Neural cell (in vitro differentiated cells): ENCODE data around the gene RPS13. TPM values are rescaled to one million over a fixed set of nuclear protein-coding genes. Genes with fewer than 3 reads are reported as not detected.

Source experiments
- H2AFZ ChIP-seq: fragments of 200-600, 300-800 bp; sonication (generic), shearing (Covaris generic); 2 replicates; pipeline ENCODE4 v1.6.0; 2014; ENCODE audit warnings: low read depth, mild to moderate bottlenecking, antibody characterized with exemption, low read length, moderate library complexity
- H3F3A ChIP-seq: fragments of 200-600 bp; shearing (Covaris generic); 2 replicates; pipeline ENCODE4 v1.6.1; 2016; ENCODE audit warnings: mild to moderate bottlenecking, moderate library complexity, mixed read lengths, antibody characterized with exemption, low read length; ENCODE audit not compliant: insufficient read depth, poor library complexity, severe bottlenecking
- H3K27ac ChIP-seq: fragments of 200-600, 300-800 bp; sonication (generic), shearing (Covaris generic); 2 replicates; pipeline ENCODE4 v1.5.1; 2014; ENCODE audit warnings: mild to moderate bottlenecking, low read length, moderate library complexity
- H3K27me3 ChIP-seq: fragments of 300-800, 200-600 bp; sonication (generic), shearing (Covaris generic); 2 replicates; pipeline ENCODE4 v1.6.0; 2014; ENCODE audit warnings: mild to moderate bottlenecking, low read depth, low read length, moderate library complexity; ENCODE audit not compliant: insufficient read depth
- H3K36me3 ChIP-seq: fragments of 300-800, 200-600 bp; sonication (generic), shearing (Covaris generic); 2 replicates; pipeline ENCODE4 v1.5.1; 2014; ENCODE audit warnings: mild to moderate bottlenecking, antibody characterized with exemption, low read length, moderate library complexity; ENCODE audit not compliant: insufficient read depth
- H3K4me2 ChIP-seq: fragments of 300-800, 200-600 bp; sonication (generic), shearing (Covaris generic); 2 replicates; pipeline ENCODE4 v1.6.0; 2014; ENCODE audit warnings: mild to moderate bottlenecking, low read length
- H3K4me3 ChIP-seq: fragments of 300-800, 200-600 bp; sonication (generic), shearing (Covaris generic); 2 replicates; pipeline ENCODE4 v1.5.1; 2014; ENCODE audit warnings: mild to moderate bottlenecking, low read length, moderate library complexity
- H3K79me2 ChIP-seq: fragments of 200-600 bp; shearing (Covaris generic); replicated peaks from 2 replicates; pipeline ENCODE4 v1.6.0; 2014; ENCODE audit warnings: mild to moderate bottlenecking, low read length, moderate library complexity; ENCODE audit not compliant: insufficient read depth
- H3K9ac ChIP-seq: fragments of 300-800, 200-600 bp; sonication (generic), shearing (Covaris generic); 2 replicates; pipeline ENCODE4 v1.6.1; 2016; ENCODE audit warnings: mild to moderate bottlenecking, low read length, mixed read lengths
- H3K9me2 ChIP-seq: fragments of 200-600 bp; shearing (Covaris generic); 2 replicates; pipeline ENCODE4 v1.6.1; 2016; ENCODE audit warnings: mild to moderate bottlenecking, low read length, mixed read lengths; ENCODE audit not compliant: insufficient read depth
- H3K9me3 ChIP-seq: fragments of 200-600, 300-800 bp; sonication (generic), shearing (Covaris generic); 2 replicates; pipeline ENCODE4 v1.6.1; 2016; ENCODE audit warnings: mild to moderate bottlenecking, mixed run types, low read length, moderate library complexity, mixed read lengths
- H4K20me1 ChIP-seq: fragments of 200-600 bp; shearing (Covaris generic); 2 replicates; pipeline ENCODE4 v1.6.1; 2016; ENCODE audit warnings: mild to moderate bottlenecking, mixed run types; ENCODE audit not compliant: insufficient read depth
- EP300 ChIP-seq: fragments of 450-650 bp; conservative IDR thresholded peaks from 2 replicates; pipeline ENCODE4 v1.6.1; 2014; ENCODE audit warnings: antibody characterized with exemption, mild to moderate bottlenecking, moderate library complexity; ENCODE audit not compliant: poor library complexity, severe bottlenecking
- EZH2 ChIP-seq: fragments of 200-600, 300-800 bp; shearing (Covaris generic), sonication (generic); IDR thresholded peaks from 2 replicates; pipeline ENCODE4 v1.6.1; 2014; ENCODE audit warnings: antibody characterized with exemption, low read length, borderline replicate concordance, mild to moderate bottlenecking; ENCODE audit not compliant: insufficient read depth, poor library complexity, severe bottlenecking
- MXI1 ChIP-seq: fragments of 450-650 bp; conservative IDR thresholded peaks from 2 replicates; pipeline ENCODE4 v1.6.1; 2014; ENCODE audit warnings: antibody characterized with exemption, mild to moderate bottlenecking; ENCODE audit not compliant: poor library complexity, severe bottlenecking
- POLR2AphosphoS5 ChIP-seq: IDR thresholded peaks from 2 replicates; pipeline ENCODE4 v1.6.1; 2012
- RAD21 ChIP-seq: fragments of 450-650 bp; conservative IDR thresholded peaks from 2 replicates; pipeline ENCODE4 v1.6.1; 2014; ENCODE audit warnings: antibody characterized with exemption, mild to moderate bottlenecking, moderate library complexity
- SMC3 ChIP-seq: fragments of 450-650 bp; conservative IDR thresholded peaks from 2 replicates; pipeline ENCODE4 v1.6.1; 2014; ENCODE audit warnings: antibody characterized with exemption, mild to moderate bottlenecking, moderate library complexity; ENCODE audit not compliant: poor library complexity
- TAF1 ChIP-seq: IDR thresholded peaks from 2 replicates; pipeline ENCODE4 v1.6.1; 2012; ENCODE audit warnings: low read depth
- polyA plus RNA-seq: library from polyadenylated mRNA; depleted of rRNA; stranded (reverse); fragments of >200 nt; gene quantifications from 2 replicates; pipeline ENCODE4 v1.2.3, GENCODE V29; 2014
- TF ChIP-seq, protein P1 (sequence below): fragments of 450-650 bp; IDR thresholded peaks from 2 replicates; pipeline ENCODE4 v1.5.1; 2014; ENCODE audit warnings: antibody characterized with exemption, mild to moderate bottlenecking, moderate library complexity; ENCODE audit not compliant: poor library complexity, severe bottlenecking
- TF ChIP-seq, protein P2 (sequence below): IDR thresholded peaks from 2 replicates; pipeline ENCODE4 v1.6.1; 2012; ENCODE audit warnings: borderline replicate concordance

RPS13 gene
- polyA plus RNA-seq, 1 donor from 2014 or later, result 1,561 TPM

DNA sequence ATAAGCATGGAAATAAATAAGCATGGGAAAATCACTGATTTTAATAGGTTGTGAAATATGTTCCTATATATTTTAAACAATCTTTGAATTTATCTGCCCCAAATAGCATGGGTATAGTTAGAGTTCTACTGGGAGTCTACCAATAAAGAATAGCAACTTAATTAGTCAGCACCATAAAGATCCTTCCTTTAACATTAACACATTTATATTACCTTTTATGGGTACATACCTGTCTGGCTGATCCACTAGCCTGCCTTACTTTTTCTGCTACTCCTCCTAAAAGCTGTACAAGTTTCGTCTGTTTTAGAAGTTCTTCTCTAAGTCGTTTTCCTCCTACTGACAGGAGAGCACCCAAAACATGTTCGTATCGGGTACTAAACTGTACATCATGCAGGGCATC lies 39.8 kb upstream of the RPS13 start:
- H3K9me2 ChIP-seq, result no peaks in the 10 kb centered on the region
- H3K79me2 ChIP-seq, result no peaks in the 10 kb centered on the region
- no peaks in the 10 kb centered on the region for H3F3A ChIP-seq
- no peak overlapping the region for H2AFZ ChIP-seq
- H3K27me3 ChIP-seq, result no peaks in the 10 kb centered on the region
- no peaks in the 10 kb centered on the region for H3K9me3 ChIP-seq
- no peak for TF ChIP-seq EP300
- TF ChIP-seq, protein P1, sequence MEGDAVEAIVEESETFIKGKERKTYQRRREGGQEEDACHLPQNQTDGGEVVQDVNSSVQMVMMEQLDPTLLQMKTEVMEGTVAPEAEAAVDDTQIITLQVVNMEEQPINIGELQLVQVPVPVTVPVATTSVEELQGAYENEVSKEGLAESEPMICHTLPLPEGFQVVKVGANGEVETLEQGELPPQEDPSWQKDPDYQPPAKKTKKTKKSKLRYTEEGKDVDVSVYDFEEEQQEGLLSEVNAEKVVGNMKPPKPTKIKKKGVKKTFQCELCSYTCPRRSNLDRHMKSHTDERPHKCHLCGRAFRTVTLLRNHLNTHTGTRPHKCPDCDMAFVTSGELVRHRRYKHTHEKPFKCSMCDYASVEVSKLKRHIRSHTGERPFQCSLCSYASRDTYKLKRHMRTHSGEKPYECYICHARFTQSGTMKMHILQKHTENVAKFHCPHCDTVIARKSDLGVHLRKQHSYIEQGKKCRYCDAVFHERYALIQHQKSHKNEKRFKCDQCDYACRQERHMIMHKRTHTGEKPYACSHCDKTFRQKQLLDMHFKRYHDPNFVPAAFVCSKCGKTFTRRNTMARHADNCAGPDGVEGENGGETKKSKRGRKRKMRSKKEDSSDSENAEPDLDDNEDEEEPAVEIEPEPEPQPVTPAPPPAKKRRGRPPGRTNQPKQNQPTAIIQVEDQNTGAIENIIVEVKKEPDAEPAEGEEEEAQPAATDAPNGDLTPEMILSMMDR, result no peak
- TF ChIP-seq, protein P2, sequence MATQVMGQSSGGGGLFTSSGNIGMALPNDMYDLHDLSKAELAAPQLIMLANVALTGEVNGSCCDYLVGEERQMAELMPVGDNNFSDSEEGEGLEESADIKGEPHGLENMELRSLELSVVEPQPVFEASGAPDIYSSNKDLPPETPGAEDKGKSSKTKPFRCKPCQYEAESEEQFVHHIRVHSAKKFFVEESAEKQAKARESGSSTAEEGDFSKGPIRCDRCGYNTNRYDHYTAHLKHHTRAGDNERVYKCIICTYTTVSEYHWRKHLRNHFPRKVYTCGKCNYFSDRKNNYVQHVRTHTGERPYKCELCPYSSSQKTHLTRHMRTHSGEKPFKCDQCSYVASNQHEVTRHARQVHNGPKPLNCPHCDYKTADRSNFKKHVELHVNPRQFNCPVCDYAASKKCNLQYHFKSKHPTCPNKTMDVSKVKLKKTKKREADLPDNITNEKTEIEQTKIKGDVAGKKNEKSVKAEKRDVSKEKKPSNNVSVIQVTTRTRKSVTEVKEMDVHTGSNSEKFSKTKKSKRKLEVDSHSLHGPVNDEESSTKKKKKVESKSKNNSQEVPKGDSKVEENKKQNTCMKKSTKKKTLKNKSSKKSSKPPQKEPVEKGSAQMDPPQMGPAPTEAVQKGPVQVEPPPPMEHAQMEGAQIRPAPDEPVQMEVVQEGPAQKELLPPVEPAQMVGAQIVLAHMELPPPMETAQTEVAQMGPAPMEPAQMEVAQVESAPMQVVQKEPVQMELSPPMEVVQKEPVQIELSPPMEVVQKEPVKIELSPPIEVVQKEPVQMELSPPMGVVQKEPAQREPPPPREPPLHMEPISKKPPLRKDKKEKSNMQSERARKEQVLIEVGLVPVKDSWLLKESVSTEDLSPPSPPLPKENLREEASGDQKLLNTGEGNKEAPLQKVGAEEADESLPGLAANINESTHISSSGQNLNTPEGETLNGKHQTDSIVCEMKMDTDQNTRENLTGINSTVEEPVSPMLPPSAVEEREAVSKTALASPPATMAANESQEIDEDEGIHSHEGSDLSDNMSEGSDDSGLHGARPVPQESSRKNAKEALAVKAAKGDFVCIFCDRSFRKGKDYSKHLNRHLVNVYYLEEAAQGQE, result no peak
- TF ChIP-seq POLR2AphosphoS5, result no peak
- no peak for TF ChIP-seq EZH2
- TF ChIP-seq MXI1, result no peak
- TF ChIP-seq SMC3, result no peak
- TF ChIP-seq TAF1, result no peak
- TF ChIP-seq RAD21, result no peak
- no peak overlapping the region for H3K9ac ChIP-seq
- H3K36me3 ChIP-seq, result peaks cover 4% of the 10 kb centered on the region
- no peak overlapping the region for H3K4me2 ChIP-seq
- no peaks in the 10 kb centered on the region for H4K20me1 ChIP-seq
- H3K4me3 ChIP-seq, result no peak overlapping the region
- no peak overlapping the region for H3K27ac ChIP-seq

DNA sequence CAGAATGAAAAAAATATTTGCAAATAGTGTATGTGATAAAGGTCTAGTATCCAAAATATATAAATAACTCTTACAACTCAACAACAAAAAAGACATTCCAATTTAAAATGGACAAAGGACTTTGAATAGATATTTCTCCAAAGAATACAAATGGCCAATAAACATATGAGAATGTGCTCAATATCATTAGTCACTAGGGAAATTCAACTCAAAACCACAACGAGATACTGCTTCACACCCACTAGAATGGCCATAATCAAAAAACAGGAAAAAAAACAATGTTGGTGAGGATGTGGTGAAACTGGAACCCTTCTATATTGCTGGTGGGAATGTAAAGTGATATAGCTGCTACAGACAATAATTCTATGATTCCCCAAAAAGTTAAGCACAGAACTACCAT lies 38.6 kb upstream of the RPS13 start:
- Histone ChIP-seq H3K27me3 (no peaks in the 10 kb centered on the region), H3K4me2 (no peak overlapping the region), H3K9me3 (no peaks in the 10 kb centered on the region), H3K9me2 (no peaks in the 10 kb centered on the region), H3K36me3 (peaks cover 4% of the 10 kb centered on the region), H3K9ac (no peak overlapping the region), H3K79me2 (no peaks in the 10 kb centered on the region), H3K4me3 (no peak overlapping the region), H3F3A (no peaks in the 10 kb centered on the region), H3K27ac (no peak overlapping the region), H2AFZ (no peak overlapping the region), H4K20me1 (no peaks in the 10 kb centered on the region)
- TF ChIP-seq SMC3 (no peak), EP300 (no peak), RAD21 (no peak), TAF1 (no peak), EZH2 (no peak), POLR2AphosphoS5 (no peak), MXI1 (no peak)
- TF ChIP-seq, protein P2, result no peak
- TF ChIP-seq, protein P1, result no peak
